Keratinocyte (primary cell): ENCODE measurements around the gene MDM4.

Experiments used
- EZH2 ChIP-seq: IDR thresholded peaks from one replicate; pipeline ENCODE4 v1.6.1; 2012; ENCODE audit warnings: inconsistent platforms, mild to moderate bottlenecking, low read length, moderate library complexity
- TF ChIP-seq, protein P1 (sequence below), 3 experiments: IDR thresholded peaks in 1 of 3; conservative IDR thresholded peaks in 1 of 3; optimal IDR thresholded peaks in 1 of 3; 2 replicates in 2 of 3; 3 replicates in 1 of 3; pipeline versions ENCODE3 to v1.5.1; 2011; ENCODE audit warnings: low read length in 3 of 3, mild to moderate bottlenecking in 3 of 3, moderate library complexity in 2 of 3, control low read depth in 1 of 3, inconsistent platforms in 1 of 3; ENCODE audit not compliant: insufficient read depth in 2 of 3; ENCODE audit errors: extremely low read depth in 1 of 3

DNA sequence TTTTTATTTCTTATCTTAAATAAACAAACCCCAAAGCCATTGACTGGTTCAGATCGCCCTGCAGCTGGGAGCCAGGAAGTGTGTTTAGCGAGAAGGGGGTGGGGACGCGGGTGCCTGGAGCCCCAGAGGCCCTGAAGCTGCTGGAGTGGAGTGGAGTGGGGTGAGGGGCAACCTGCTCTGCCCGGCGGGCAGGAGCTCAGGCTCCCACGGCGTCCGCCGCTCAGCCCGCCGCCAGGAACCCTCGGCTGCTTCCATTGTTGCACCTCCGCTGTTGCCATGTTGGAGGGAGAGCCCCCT is 22.3 kb upstream of the MDM4 start:
- TF ChIP-seq, protein P1, sequence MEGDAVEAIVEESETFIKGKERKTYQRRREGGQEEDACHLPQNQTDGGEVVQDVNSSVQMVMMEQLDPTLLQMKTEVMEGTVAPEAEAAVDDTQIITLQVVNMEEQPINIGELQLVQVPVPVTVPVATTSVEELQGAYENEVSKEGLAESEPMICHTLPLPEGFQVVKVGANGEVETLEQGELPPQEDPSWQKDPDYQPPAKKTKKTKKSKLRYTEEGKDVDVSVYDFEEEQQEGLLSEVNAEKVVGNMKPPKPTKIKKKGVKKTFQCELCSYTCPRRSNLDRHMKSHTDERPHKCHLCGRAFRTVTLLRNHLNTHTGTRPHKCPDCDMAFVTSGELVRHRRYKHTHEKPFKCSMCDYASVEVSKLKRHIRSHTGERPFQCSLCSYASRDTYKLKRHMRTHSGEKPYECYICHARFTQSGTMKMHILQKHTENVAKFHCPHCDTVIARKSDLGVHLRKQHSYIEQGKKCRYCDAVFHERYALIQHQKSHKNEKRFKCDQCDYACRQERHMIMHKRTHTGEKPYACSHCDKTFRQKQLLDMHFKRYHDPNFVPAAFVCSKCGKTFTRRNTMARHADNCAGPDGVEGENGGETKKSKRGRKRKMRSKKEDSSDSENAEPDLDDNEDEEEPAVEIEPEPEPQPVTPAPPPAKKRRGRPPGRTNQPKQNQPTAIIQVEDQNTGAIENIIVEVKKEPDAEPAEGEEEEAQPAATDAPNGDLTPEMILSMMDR (optimal IDR thresholded peaks at IDR 0.05 in 1 of 3, IDR thresholded peaks at IDR 0.05 in 1 of 3, conservative IDR thresholded peaks at IDR 0.05 in 1 of 3; ENCODE audit: extremely low read depth in 1 of 3, insufficient read depth in 2 of 3, low read length in 3 of 3), result no peak
- TF ChIP-seq EZH2, result no peak
